Ovary (tissue), 9 donors: Measurements from ENCODE around the gene SLC26A3. TPM values are rescaled to one million over a fixed set of nuclear protein-coding genes. Genes with fewer than 3 reads are reported as not detected.

Source experiments
- DNase-seq, 5 donors: peaks; one replicate each; pipeline ENCODE4 v3.0.0-alpha.2; 2019 to 2020
- H3K27ac ChIP-seq, 2 donors: fragments of 200-600 bp; one replicate each; pipeline versions ENCODE4 v1.5.1 to v1.8.0; 2019 to 2022
- H3K27me3 ChIP-seq: fragments of 200-600 bp; one replicate; pipeline ENCODE4 v1.8.0; 2022
- H3K36me3 ChIP-seq: fragments of 200-600 bp; sonication (generic); one replicate; pipeline ENCODE4 v1.5.1; 2019
- H3K4me1 ChIP-seq: one replicate; pipeline ENCODE4 v1.8.1; 2013; ENCODE audit warnings: mild to moderate bottlenecking, moderate library complexity; ENCODE audit not compliant: insufficient read depth
- H3K4me3 ChIP-seq: fragments of 200-600 bp; sonication (generic); one replicate; pipeline ENCODE4 v1.5.1; 2017
- H3K9me3 ChIP-seq, 2 donors: fragments of 200-600 bp in 1 of 2; sonication (generic) in 1 of 2; one replicate each; pipeline versions ENCODE4 v1.5.1 to v1.8.1; 2013 to 2019; ENCODE audit warnings: mild to moderate bottlenecking in 1 of 2, moderate library complexity in 1 of 2
- EP300 ChIP-seq: sonication (generic); formaldehyde crosslinking; IDR thresholded peaks from one replicate; pipeline ENCODE4 v1.6.1; 2017; ENCODE audit warnings: antibody characterized with exemption
- POLR2A ChIP-seq: fragments of 450-650 bp; IDR thresholded peaks from one replicate; pipeline ENCODE4 v1.6.1; 2017; ENCODE audit warnings: antibody characterized with exemption, mild to moderate bottlenecking, moderate library complexity
- WGBS, 3 donors: extraction: QIAGEN DNeasy Blood & Tissue Kit in 1 of 3; methylation state at CpG; one replicate each; pipeline versions ENCODE4 v1.1.5 to v1.1.7; 2013 to 2017; 5-methylcytosine and 5-hydroxymethylcytosine counted together
- intact Hi-C, 4 donors: fragments of 100-400 bp; cut with DNase I; formaldehyde crosslinking; loops; one replicate each; pipeline versions ENCODE4 v1.11.0 to v1.15.1; 2022 to 2023
- polyA plus RNA-seq, 2 donors: library from polyadenylated mRNA; stranded (reverse); fragments of 200-250 nt in 1 of 2; fragments of 350-450 nt in 1 of 2; fragmentation: Illumina TruSeq in 1 of 2; extraction: RNeasy Lipid Tissue Mini Kit (QIAGEN cat#74804) in 1 of 2; gene quantifications; one replicate each; pipeline ENCODE4 v1.2.3, GENCODE V29; 2013 to 2014
- total RNA-seq, 7 donors: library from RNA; depleted of rRNA in 2 of 7; stranded (reverse); fragments of >200 nt in 2 of 7; fragmentation: NEBNext Ultra II Directional in 3 of 7; extraction: Animal tissue kit (Norgen Biotek cat#: 25700) in 3 of 7; gene quantifications; one replicate each; pipeline versions ENCODE4 v1.1.0 to v1.2.4, GENCODE V29; 2016 to 2023
- TF ChIP-seq, protein P1 (sequence below), 3 donors: fragments of 450-650 bp in 2 of 3; fragments of 200-600 bp in 1 of 3; IDR thresholded peaks; one replicate each; pipeline versions ENCODE4 v1.5.1 to v1.8.0; 2016 to 2022; ENCODE audit warnings: antibody characterized with exemption in 3 of 3, mild to moderate bottlenecking in 1 of 3
- donor health status: DM: no; HTN: no; CAD: no; lungs with moderate emphysema.
- donor health status: DM: no; HTN: no; CAD: no.
- donor health status: Bipolar disorder and iron deficiency.
- donor health status: DM: yes; HTN: yes; CAD: no.
- donor health status: DM: no; HTN: no; CAD: no.
- donor health status: DM: yes; HTN: yes; CAD: no.

SLC26A3 gene
- total and polyA plus RNA-seq, 9 donors = 0.06 to 1.9 (median 0.38) TPM; not detected in 3

DNA sequence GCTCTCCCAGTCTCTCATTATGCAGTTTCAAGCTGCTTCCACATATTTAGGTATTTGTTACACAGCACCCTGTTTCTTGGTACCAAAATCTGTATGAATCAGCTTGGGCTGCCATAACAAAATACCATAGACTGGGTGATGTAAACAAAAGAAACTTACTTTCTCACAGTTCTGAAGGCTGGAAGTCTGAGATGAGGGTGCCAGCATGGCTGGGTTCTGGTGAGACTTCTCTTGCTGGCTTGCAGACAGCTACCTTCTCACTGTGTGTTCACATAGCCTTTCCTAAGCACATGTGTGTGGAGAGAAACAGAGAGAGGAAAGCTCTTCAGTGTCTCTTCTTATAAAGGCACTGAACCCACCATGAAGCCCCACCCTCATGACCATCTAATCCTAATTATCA lies 74.7 kb downstream of the SLC26A3 start:
- TF ChIP-seq EP300 (no peak), POLR2A (no peak)
- TF ChIP-seq, protein P1, sequence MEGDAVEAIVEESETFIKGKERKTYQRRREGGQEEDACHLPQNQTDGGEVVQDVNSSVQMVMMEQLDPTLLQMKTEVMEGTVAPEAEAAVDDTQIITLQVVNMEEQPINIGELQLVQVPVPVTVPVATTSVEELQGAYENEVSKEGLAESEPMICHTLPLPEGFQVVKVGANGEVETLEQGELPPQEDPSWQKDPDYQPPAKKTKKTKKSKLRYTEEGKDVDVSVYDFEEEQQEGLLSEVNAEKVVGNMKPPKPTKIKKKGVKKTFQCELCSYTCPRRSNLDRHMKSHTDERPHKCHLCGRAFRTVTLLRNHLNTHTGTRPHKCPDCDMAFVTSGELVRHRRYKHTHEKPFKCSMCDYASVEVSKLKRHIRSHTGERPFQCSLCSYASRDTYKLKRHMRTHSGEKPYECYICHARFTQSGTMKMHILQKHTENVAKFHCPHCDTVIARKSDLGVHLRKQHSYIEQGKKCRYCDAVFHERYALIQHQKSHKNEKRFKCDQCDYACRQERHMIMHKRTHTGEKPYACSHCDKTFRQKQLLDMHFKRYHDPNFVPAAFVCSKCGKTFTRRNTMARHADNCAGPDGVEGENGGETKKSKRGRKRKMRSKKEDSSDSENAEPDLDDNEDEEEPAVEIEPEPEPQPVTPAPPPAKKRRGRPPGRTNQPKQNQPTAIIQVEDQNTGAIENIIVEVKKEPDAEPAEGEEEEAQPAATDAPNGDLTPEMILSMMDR (IDR thresholded peaks at IDR 0.05) = no peak
- H3K9me3 ChIP-seq = no peaks in the 10 kb centered on the region
- intact Hi-C loops = loop anchor here in 2 of 4 donors (5.0 to 10.0 kb wide), 3 partner anchors 163 to 933 kb away; partner anchors contain the start of genes COG5 (in 1 of the 2) and DUS4L (in 1 of the 2)
- no peak overlapping the region for H3K4me3 ChIP-seq
- no peak for DNase-seq
- H3K27ac ChIP-seq = no peak overlapping the region
- no peaks in the 10 kb centered on the region for H3K36me3 ChIP-seq
- H3K4me1 ChIP-seq = no peaks in the 10 kb centered on the region
- H3K27me3 ChIP-seq = no peaks in the 10 kb centered on the region

DNA sequence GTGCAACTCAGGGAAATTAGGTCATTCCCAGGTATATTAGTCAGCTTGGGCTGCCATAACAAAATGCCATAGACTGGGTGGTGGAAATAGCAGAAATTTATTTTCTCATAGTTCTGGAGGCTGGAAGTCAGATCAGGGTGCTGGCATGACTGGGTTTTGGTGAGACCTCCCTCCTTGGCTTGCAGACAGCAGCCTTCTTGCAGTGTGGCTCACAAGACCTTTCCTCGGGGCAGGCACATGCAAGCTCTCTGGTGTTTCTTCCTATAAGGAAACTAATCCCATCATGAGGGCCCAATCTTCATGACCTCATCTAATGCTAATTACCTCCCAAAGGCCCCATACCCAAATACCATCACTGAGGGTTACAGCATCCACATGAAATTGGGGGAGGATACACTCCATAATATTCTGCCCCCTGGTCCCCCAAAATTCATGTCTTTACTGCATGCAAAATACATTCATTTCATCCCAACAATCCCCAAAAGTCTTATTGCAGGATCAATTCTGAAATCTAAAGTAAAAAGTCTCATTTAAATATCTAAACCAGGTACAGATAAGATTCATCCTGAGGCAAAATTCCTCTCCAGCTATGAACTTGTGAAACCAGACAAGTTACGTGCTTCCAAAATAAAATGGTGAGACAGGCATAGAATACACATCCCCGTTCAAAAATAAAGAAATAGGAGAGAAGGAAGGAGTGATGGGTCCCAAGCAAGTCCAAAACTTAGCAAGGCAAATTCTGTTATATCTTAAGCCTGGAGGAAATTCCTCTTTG lies 76.5 kb downstream of the SLC26A3 start:
- WGBS, 3 donors = 72 to 88% (median 76%) methylated on average over 3 of the region's 3 CpGs
- H3K4me1 ChIP-seq = no peaks in the 10 kb centered on the region
- intact Hi-C loops = loop anchor here in 2 of 4 donors (5.0 to 10.0 kb wide), 3 partner anchors 162 to 932 kb away; partner anchors contain the start of genes COG5 (in 1 of the 2) and DUS4L (in 1 of the 2)
- H3K27me3 ChIP-seq = no peaks in the 10 kb centered on the region
- no peak overlapping the region for H3K4me3 ChIP-seq
- H3K36me3 ChIP-seq = no peaks in the 10 kb centered on the region
- no peak overlapping the region for H3K27ac ChIP-seq
- no peaks in the 10 kb centered on the region for H3K9me3 ChIP-seq
- no peak for DNase-seq
- TF ChIP-seq POLR2A (no peak), EP300 (no peak)
- TF ChIP-seq, protein P1 (IDR thresholded peaks at IDR 0.05) = no peak

DNA sequence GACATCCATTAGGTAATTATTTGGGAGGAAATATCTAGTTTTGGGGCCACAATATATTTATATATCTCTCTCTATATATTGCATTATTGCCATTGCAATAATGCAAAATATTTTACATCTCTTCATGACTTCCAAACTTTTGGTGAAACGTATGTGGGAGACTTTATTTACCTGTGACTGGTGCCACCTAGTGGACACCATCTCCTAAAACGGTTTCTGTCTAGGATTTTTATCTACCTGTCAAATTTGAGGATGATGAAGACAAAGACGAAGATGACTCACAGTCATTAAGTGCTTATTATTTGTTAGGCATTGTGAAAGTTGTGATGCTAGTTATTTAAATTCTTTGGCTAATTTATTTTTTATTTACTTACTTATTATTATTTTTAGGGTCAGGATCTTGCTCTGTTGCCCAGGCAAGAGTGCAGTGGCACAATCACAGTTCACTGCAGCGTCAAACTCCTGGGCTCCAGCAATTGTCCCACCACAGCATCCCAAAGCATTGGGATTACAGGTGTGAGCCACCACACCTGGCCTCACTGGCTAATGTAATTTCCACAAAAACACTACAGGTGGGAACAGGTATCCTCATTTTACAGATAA lies 77.8 kb downstream of the SLC26A3 start:
- Histone ChIP-seq H3K27me3 (no peaks in the 10 kb centered on the region), H3K4me3 (no peak overlapping the region), H3K9me3 (no peaks in the 10 kb centered on the region), H3K27ac (no peak overlapping the region), H3K4me1 (no peaks in the 10 kb centered on the region), H3K36me3 (no peaks in the 10 kb centered on the region)
- intact Hi-C loops = loop anchor here in 3 of 4 donors (2.0 to 10.0 kb wide), 4 partner anchors 160 to 930 kb away; partner anchors contain the start of genes COG5 (in 1 of the 3) and DUS4L (in 1 of the 3)
- 14 to 20% (median 15%) methylated on average over 4 of the region's 4 CpGs for WGBS, 3 donors
- peak in 4 of 5 donors; percentile 21 to 69 (median 38) for DNase-seq
- no peak for TF ChIP-seq POLR2A
- no peak for TF ChIP-seq EP300
- TF ChIP-seq, protein P1 (IDR thresholded peaks at IDR 0.05) = peak; percentile 51 to 78 (median 70)

DNA sequence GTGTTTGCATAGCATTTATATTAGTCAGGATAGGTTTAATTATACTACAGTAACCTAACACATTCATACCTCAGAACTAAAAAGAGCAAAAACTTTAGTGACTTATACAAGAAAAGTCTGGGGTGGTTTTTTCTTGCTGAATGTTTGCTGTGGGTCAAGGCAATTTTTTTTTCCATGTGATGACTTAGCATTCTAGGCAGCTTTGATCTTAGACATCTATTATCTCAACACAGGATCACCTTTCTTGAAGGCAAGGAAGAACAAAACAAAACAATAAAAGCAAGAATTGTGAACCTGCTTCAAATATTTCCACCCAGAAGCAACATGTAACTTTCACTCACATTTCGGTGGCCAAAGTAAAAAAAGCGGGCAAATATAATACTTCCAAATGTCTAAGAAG lies 79.8 kb downstream of the SLC26A3 start:
- intact Hi-C loops = loop anchor here in 2 of 4 donors (10.0 kb wide), 2 partner anchors 158 to 928 kb away; partner anchors contain the start of genes COG5 (in 1 of the 2) and DUS4L (in 1 of the 2)
- H3K9me3 ChIP-seq = no peaks in the 10 kb centered on the region
- no peaks in the 10 kb centered on the region for H3K27me3 ChIP-seq
- no peak for DNase-seq
- H3K4me3 ChIP-seq = no peak overlapping the region
- no peaks in the 10 kb centered on the region for H3K36me3 ChIP-seq
- 86 to 93% (median 92%) methylated on average over 2 of the region's 2 CpGs for WGBS, 3 donors
- H3K27ac ChIP-seq = no peak overlapping the region
- no peaks in the 10 kb centered on the region for H3K4me1 ChIP-seq
- TF ChIP-seq, protein P1 (IDR thresholded peaks at IDR 0.05) = no peak
- TF ChIP-seq EP300 (no peak), POLR2A (no peak)
